GM15510 (cell line): ENCODE data around the gene FLNB.

Experiments used
- POLR2A ChIP-seq: IDR thresholded peaks from 3 replicates; pipeline ENCODE4 v1.6.1; 2011; ENCODE audit warnings: borderline replicate concordance; ENCODE audit not compliant: insufficient read length; ENCODE audit errors: extremely low read depth

The FLNB gene

GRCh38 chr3:58013099-58013498 is 4.9 kb downstream of the FLNB start:
- TF ChIP-seq POLR2A: no peak

GRCh38 chr3:58013973-58014649 is 5.9 kb downstream of the FLNB start:
- TF ChIP-seq POLR2A: no peak

GRCh38 chr3:58015520-58015915 is 7.3 kb downstream of the FLNB start:
- no peak for TF ChIP-seq POLR2A

DNA sequence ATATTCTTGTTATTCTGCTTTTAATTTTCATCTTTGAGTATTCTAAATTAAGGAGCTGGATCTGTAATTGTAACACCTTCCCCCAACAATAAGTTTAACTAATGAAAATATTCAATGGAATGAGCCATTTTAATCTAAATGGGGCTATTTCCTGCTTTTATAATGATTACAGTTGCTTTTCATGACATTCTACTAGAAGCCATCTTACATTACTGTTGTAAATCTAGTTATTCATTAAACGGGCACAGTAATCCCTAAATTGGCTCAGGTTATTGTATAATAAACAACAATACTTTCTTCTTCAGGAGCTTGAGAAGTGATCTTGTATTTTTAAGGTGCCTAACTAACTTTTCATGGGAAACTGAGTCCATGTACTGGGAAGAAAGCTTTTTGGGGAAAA is 8.5 kb downstream of the FLNB start:
- no peak for TF ChIP-seq POLR2A

- no peak for TF ChIP-seq POLR2A
Measured at GRCh38 chr3:58018892-58019742, 10.9 kb downstream of the FLNB start.

DNA sequence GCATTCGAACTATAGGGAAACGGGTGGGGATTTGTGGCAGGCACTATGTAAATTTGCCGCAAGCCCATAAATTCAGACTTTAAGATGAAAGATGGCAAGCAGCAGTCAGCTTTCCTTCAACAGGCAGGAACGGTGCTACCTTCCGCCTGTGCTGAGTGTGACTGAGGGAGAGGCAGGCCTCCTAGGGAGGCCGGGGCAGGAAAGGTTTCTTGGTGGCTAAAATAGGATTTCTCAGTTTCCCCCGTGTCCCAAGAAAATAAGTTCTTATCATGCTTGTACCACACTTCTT is 12.5 kb downstream of the FLNB start:
- TF ChIP-seq POLR2A: no peak

DNA sequence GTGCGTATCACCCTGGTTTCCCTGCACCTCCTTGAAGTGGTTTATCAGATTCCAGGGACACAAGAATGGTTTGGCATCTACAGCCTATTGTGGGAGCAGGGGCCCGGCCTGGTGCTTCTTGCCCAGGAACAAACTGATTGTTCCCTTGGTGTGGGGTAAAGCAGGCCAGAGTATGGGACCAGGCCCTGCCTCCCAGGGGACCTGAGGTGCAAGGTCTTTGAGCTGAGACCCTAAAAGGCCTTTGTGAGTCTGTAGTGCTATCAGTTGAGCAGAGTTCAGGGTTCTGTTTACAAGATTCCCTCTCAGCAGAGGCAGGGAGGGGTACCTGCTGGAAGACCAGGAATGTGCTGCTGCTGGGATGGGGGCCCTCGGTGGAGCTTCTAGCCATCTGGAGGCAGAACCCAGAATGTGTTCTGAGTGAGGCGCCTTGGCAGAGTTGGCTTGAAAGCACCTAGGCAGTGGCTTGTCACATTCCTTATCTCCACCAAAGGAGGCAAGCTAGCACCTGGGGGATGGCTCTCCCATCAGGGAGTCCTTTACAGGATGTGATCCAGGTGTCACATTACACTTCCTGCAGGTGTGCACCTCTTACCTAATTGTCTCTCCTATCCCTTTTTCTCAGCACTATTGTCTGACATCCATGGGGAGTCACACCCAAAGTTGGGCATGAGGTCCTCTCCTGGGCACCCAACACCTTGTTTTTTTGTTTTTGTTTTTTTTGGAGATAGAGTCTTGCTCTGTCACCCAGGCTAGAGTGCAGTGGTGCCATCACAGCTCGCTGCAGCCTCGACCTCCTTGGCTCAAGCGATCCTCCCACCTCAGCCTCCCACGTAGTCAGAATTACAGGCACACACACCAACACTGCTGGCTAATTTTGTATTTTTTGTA is 13.1 kb downstream of the FLNB start:
- no peak for TF ChIP-seq POLR2A

DNA sequence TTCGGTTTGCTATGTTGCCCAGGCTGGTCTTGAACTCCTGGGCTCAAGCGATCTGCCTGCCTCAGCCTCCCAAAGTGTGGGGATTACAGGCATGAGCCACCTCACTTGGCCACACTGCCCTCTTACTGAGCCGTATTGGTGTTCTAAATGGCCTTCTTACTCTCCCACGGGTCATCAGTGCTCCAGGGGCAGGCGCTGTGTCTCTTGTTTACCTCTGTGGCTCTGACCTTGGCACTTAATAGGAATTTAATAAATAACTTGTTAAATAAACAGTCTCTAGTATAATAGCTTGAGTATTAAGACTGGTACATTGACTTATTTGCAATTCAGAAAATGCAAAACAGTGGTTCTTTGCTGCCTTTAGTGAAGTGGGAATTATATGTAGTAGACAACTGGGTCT is 13.7 kb downstream of the FLNB start:
- TF ChIP-seq POLR2A: no peak

DNA sequence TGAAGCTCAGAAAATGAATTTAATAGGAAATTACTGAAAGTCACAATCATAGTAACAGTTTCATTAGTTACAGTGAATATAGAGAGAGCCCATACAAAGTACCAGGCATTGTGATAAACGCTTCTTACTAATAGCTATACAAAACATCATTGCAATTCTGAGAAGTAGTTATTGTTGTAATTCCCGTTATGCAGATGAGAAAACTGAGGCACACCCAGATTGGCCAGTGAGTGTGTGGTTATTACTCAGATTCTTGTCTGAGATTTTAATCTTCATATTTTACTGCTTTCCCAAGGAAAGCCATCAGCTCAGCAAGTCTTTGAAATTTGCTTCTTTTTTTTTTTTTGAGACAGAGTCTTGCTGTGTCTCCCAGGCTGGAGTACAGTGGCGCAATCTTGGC is 14.3 kb downstream of the FLNB start:
- no peak for TF ChIP-seq POLR2A

- TF ChIP-seq POLR2A: no peak
Measured at GRCh38 chr3:58023531-58023930, 15.3 kb downstream of the FLNB start.

GRCh38 chr3:58025406-58025805 is 17.2 kb downstream of the FLNB start:
- no peak for TF ChIP-seq POLR2A

DNA sequence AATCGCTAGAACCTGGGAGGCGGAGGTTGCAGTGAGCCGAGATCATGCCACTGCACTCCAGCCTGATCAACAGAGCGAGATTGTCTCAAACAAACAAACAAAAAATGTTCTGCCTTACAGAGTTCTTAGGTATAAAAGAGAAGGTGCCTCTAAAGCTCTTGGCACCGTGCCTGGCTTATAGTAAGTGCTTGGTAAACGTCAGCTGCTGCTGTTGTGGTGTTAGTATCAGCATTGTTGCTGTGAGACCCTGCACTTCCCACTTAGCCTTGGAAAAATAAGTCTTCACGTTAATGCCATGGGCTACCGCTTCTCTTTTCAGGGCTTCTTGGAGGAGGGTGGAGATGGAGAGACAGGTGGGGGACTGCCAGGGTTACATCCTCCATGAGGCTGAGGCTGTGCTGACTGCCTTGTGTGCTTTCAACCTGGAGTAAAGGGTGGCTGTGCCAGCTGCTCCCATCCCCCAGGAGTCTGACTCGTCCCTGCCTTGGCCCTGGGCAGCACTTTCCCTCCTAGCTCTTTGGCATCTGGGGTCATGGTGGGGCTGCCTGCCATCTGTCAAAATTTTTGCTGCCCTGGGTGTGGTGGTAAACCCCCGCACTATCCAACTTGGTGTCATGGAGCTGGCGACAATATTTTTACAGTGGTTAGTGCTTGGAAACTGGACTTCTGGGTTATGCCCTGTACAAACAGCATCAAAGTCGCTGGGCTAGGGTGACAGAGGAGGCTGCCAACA is 17.8 kb downstream of the FLNB start:
- TF ChIP-seq POLR2A: no peak

DNA sequence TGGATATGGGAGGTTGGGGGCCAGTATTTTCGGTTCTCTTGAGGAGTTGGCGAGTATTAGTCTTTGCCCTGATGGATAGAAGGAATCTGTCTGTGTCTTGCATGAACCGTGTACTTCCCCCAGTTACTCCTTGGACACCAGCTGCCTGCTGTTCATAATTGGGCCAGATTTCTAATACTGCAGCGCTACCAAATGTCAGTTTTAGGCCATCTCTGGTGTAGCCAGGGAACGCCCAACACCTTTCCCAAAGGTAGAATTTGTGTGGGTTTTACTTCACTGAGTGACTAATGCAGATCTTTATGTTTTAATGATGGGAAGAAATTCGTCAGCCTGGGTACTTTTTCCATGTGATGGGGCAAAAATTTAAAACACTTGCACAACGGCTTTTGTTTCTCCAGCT is 18.4 kb downstream of the FLNB start:
- TF ChIP-seq POLR2A: no peak

GRCh38 chr3:58027704-58028317 is 19.6 kb downstream of the FLNB start:
- TF ChIP-seq POLR2A: no peak
